HL-60/S4 treated with phorbol 12-myristate 13-acetate at 8.2 ng/mL for 4 days and 3 days (cell line): ENCODE data around the gene NABP1.

Experiments
- in situ Hi-C: fragments of 300-500 bp; cut with MboI; formaldehyde crosslinking; loops from 2 replicates; pipeline ENCODE4 v1.15.0; 2022; ENCODE audit warnings: low sequenced_read_pairs

Gene NABP1

GRCh38 chr2:191703079-191703725 is 25.3 kb downstream of the NABP1 start:
- in situ Hi-C loops = no loop called here

GRCh38 chr2:191705084-191705483 is 27.1 kb downstream of the NABP1 start:
- in situ Hi-C loops = no loop called here

- in situ Hi-C loops = no loop called here
Measured at GRCh38 chr2:191705701-191706100, 27.8 kb downstream of the NABP1 start.

GRCh38 chr2:191706791-191707190 is 28.9 kb downstream of the NABP1 start:
- in situ Hi-C loops = no loop called here

GRCh38 chr2:191707542-191707941 is 29.6 kb downstream of the NABP1 start:
- in situ Hi-C loops = no loop called here

- in situ Hi-C loops = no loop called here
Measured at GRCh38 chr2:191710411-191710900, 32.5 kb downstream of the NABP1 start.

GRCh38 chr2:191711621-191712020 is 33.7 kb downstream of the NABP1 start:
- in situ Hi-C loops = no loop called here

GRCh38 chr2:191713837-191714236 is 35.9 kb downstream of the NABP1 start:
- in situ Hi-C loops = no loop called here

- in situ Hi-C loops = no loop called here
Measured at GRCh38 chr2:191714925-191715324, 37.0 kb downstream of the NABP1 start.

- in situ Hi-C loops = no loop called here
Measured at GRCh38 chr2:191715471-191715870, 37.5 kb downstream of the NABP1 start.

- in situ Hi-C loops = no loop called here
Measured at GRCh38 chr2:191719261-191719660, 41.3 kb downstream of the NABP1 start.

GRCh38 chr2:191719938-191720337 is 42.0 kb downstream of the NABP1 start:
- in situ Hi-C loops = no loop called here

GRCh38 chr2:191721331-191721730 is 43.4 kb downstream of the NABP1 start:
- in situ Hi-C loops = no loop called here

GRCh38 chr2:191724015-191724414 is 46.1 kb downstream of the NABP1 start:
- in situ Hi-C loops = no loop called here

- in situ Hi-C loops = no loop called here
Measured at GRCh38 chr2:191728750-191729624, 51.1 kb downstream of the NABP1 start.

- in situ Hi-C loops = no loop called here
Measured at GRCh38 chr2:191730263-191730662, 52.3 kb downstream of the NABP1 start.
